Ishikawa (cell line): Measurements from ENCODE around the gene SLC15A4.

Source experiments
- CEBPB ChIP-seq: IDR thresholded peaks from 2 replicates; pipeline ENCODE4 v1.6.1; 2012
- CREB1 ChIP-seq: IDR thresholded peaks from 2 replicates; pipeline ENCODE4 v1.6.1; 2012; ENCODE audit warnings: low read depth
- EGR1 ChIP-seq: IDR thresholded peaks from 2 replicates; pipeline ENCODE4 v1.6.1; 2012
- EP300 ChIP-seq: IDR thresholded peaks from 2 replicates; pipeline ENCODE4 v1.6.1; 2012; ENCODE audit warnings: borderline replicate concordance
- FOXM1 ChIP-seq: IDR thresholded peaks from 2 replicates; pipeline ENCODE4 v1.6.1; 2012; ENCODE audit warnings: low read depth, borderline replicate concordance
- NFIC ChIP-seq: IDR thresholded peaks from 2 replicates; pipeline ENCODE4 v1.6.1; 2012
- RAD21 ChIP-seq: IDR thresholded peaks from 2 replicates; pipeline ENCODE4 v1.6.1; 2012; ENCODE audit warnings: low read depth
- TAF1 ChIP-seq: IDR thresholded peaks from 2 replicates; pipeline ENCODE4 v1.6.1; 2012; ENCODE audit warnings: low read depth, mild to moderate bottlenecking
- TCF12 ChIP-seq: IDR thresholded peaks from 2 replicates; pipeline ENCODE4 v1.6.1; 2012; ENCODE audit warnings: low read depth
- TEAD4 ChIP-seq: IDR thresholded peaks from 2 replicates; pipeline ENCODE4 v1.6.1; 2012
- YY1 ChIP-seq: IDR thresholded peaks from 2 replicates; pipeline ENCODE4 v1.6.1; 2012; ENCODE audit warnings: low read depth
- ZBTB7A ChIP-seq: IDR thresholded peaks from 2 replicates; pipeline ENCODE4 v1.6.1; 2012; ENCODE audit warnings: low read depth
- TF ChIP-seq, protein P1 (sequence below): IDR thresholded peaks from 2 replicates; pipeline ENCODE4 v1.6.1; 2012; ENCODE audit warnings: low read depth, mild to moderate bottlenecking
- TF ChIP-seq, protein P2 (sequence below): IDR thresholded peaks from 2 replicates; pipeline ENCODE4 v1.6.1; 2012
- TF ChIP-seq, protein P3 (sequence below): IDR thresholded peaks from 2 replicates; pipeline ENCODE4 v1.6.1; 2012

Gene SLC15A4

GRCh38 chr12:128754275-128754674 is 69.5 kb downstream of the SLC15A4 start:
- TF ChIP-seq, protein P1, sequence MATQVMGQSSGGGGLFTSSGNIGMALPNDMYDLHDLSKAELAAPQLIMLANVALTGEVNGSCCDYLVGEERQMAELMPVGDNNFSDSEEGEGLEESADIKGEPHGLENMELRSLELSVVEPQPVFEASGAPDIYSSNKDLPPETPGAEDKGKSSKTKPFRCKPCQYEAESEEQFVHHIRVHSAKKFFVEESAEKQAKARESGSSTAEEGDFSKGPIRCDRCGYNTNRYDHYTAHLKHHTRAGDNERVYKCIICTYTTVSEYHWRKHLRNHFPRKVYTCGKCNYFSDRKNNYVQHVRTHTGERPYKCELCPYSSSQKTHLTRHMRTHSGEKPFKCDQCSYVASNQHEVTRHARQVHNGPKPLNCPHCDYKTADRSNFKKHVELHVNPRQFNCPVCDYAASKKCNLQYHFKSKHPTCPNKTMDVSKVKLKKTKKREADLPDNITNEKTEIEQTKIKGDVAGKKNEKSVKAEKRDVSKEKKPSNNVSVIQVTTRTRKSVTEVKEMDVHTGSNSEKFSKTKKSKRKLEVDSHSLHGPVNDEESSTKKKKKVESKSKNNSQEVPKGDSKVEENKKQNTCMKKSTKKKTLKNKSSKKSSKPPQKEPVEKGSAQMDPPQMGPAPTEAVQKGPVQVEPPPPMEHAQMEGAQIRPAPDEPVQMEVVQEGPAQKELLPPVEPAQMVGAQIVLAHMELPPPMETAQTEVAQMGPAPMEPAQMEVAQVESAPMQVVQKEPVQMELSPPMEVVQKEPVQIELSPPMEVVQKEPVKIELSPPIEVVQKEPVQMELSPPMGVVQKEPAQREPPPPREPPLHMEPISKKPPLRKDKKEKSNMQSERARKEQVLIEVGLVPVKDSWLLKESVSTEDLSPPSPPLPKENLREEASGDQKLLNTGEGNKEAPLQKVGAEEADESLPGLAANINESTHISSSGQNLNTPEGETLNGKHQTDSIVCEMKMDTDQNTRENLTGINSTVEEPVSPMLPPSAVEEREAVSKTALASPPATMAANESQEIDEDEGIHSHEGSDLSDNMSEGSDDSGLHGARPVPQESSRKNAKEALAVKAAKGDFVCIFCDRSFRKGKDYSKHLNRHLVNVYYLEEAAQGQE: no peak
- TF ChIP-seq, protein P2, sequence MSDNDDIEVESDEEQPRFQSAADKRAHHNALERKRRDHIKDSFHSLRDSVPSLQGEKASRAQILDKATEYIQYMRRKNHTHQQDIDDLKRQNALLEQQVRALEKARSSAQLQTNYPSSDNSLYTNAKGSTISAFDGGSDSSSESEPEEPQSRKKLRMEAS: no peak
- no peak for TF ChIP-seq NFIC

- TF ChIP-seq TAF1: no peak
- no peak for TF ChIP-seq CREB1
- no peak for TF ChIP-seq RAD21
- TF ChIP-seq, protein P3, sequence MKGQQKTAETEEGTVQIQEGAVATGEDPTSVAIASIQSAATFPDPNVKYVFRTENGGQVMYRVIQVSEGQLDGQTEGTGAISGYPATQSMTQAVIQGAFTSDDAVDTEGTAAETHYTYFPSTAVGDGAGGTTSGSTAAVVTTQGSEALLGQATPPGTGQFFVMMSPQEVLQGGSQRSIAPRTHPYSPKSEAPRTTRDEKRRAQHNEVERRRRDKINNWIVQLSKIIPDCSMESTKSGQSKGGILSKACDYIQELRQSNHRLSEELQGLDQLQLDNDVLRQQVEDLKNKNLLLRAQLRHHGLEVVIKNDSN: no peak
- TF ChIP-seq FOXM1: no peak
- TF ChIP-seq YY1: no peak
- TF ChIP-seq NFIC: no peak
- no peak for TF ChIP-seq CEBPB
- TF ChIP-seq, protein P1: no peak
- no peak for TF ChIP-seq ZBTB7A
- no peak for TF ChIP-seq EP300
- TF ChIP-seq TCF12: no peak
- TF ChIP-seq, protein P2: no peak
- TF ChIP-seq TEAD4: no peak
Observed at GRCh38 chr12:128753438-128753837, 70.3 kb downstream of the SLC15A4 start.

DNA sequence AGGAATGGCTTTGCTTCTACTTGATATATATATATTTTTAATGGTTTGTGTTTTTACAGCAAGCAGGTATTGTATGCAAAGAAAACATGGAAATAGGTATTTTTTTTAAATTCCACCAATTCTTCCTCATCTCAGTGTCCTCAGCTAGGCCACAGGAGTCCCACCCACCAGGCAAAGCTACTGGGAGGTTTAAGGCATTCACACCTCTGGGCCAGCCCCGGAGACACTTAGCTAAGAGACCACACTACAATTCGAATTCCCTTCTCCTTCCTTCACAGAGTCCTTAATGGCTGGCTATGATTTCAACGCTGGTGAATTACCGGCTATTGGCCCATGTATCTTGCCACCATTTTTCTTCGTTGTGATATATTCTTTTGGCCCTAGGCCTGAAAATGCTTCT is 71.4 kb downstream of the SLC15A4 start:
- TF ChIP-seq YY1 (no peak), ZBTB7A (no peak), EP300 (no peak), FOXM1 (no peak), TAF1 (no peak), NFIC (no peak), EGR1 (no peak), CREB1 (no peak), TCF12 (no peak), TEAD4 (no peak), CEBPB (no peak)
- TF ChIP-seq, protein P3: no peak
- TF ChIP-seq, protein P1: no peak
- TF ChIP-seq, protein P2: no peak

DNA sequence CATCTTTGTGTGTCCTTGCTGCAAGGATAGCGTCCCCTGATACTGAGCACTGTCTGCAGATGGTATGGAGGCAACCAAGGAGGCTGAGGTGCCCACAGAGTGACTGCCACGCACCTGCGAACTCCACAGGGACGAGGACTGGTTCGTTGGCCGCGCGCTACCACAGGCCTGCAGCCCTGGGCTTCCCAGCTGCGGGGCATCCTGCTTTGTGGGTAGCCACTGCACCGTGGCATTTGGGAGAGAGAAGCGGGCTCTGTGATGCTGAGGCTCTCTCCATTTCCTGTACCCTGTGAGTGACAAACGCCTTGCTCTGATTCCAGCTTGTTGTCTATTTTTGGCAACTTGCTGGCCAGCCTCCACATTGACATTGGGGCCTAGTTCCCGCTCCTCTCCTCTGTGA is 76.3 kb downstream of the SLC15A4 start:
- TF ChIP-seq, protein P1: no peak
- TF ChIP-seq, protein P3: no peak
- no peak for TF ChIP-seq EP300
